Ascending aorta (tissue), 2 donors: Measurements from ENCODE around the gene RPL13. TPM values are rescaled to one million over a fixed set of nuclear protein-coding genes. Genes with fewer than 3 reads are reported as not detected.

Experiments
- DNase-seq, 2 donors: peaks; one replicate each; pipeline ENCODE4 v3.0.0-alpha.2; 2019; ENCODE audit warnings: low spot score in 2 of 2
- H3K27ac ChIP-seq, 2 donors: fragments of 200-600 bp; sonication (generic); one replicate each; pipeline ENCODE4 v1.5.1; 2016 to 2017; ENCODE audit warnings: mild to moderate bottlenecking in 1 of 2
- H3K27me3 ChIP-seq: fragments of 200-600 bp; sonication (generic); one replicate; pipeline ENCODE4 v1.5.1; 2017
- H3K36me3 ChIP-seq, 2 donors: fragments of 200-600 bp; sonication (generic); one replicate each; pipeline ENCODE4 v1.5.1; 2016
- H3K4me1 ChIP-seq, 2 donors: fragments of 200-600 bp; sonication (generic); one replicate each; pipeline ENCODE4 v1.5.1; 2016 to 2017; ENCODE audit warnings: mild to moderate bottlenecking in 1 of 2
- H3K4me3 ChIP-seq, 2 donors: fragments of 200-600 bp; sonication (generic); one replicate each; pipeline ENCODE4 v1.5.1; 2016 to 2017; ENCODE audit warnings: mild to moderate bottlenecking in 1 of 2
- H3K9me3 ChIP-seq, 2 donors: fragments of 200-600 bp; sonication (generic); one replicate each; pipeline ENCODE4 v1.5.1; 2016
- intact Hi-C: fragments of 100-400 bp; cut with DNase I; formaldehyde crosslinking; loops from one replicate; pipeline ENCODE4 v1.15.1; 2023
- total RNA-seq: library from RNA; depleted of rRNA; stranded (reverse); fragments of >200 nt; gene quantifications from one replicate; pipeline ENCODE4 v1.1.0, GENCODE V29; 2016
- TF ChIP-seq, protein P1 (sequence below), 3 experiments: fragments of 200-600 bp in 2 of 3; fragments of 450-650 bp in 1 of 3; sonication (generic) in 2 of 3; IDR thresholded peaks; one replicate each; pipeline ENCODE4 v1.5.1; 2016 to 2019; ENCODE audit warnings: antibody characterized with exemption in 3 of 3, mild to moderate bottlenecking in 1 of 3, moderate library complexity in 1 of 3

Gene RPL13
- total RNA-seq, 1 donor from 2014 or later: 8,360 TPM

DNA sequence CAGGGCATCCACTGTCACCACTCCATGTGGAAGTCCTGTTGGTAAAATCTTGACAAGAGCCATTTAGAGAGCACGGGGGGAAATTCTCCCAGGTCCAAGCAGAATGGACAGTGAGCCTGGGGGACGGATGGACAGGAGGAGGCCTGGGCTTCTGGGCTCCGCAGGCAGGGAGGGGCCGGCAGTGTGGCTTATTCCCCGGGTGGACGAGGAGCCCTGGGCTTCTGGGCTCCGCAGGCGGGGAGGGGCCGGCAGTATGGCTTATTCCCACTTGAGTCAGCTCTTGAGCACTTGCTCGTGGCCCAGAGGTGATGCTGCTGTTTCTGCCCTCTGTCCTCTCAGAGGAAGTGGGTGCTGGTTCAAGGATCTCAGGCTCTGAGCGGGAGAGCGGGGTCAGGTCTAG lies 22.2 kb upstream of the RPL13 start:
- Histone ChIP-seq H3K4me3 (no peak overlapping the region), H3K27ac (no peak overlapping the region), H3K27me3 (no peaks in the 10 kb centered on the region), H3K9me3 (no peaks in the 10 kb centered on the region), H3K36me3 (peaks cover 52 to 70% of the 10 kb centered on the region in 2 donors), H3K4me1 (no peaks in the 10 kb centered on the region)
- intact Hi-C loops: no loop called here
- TF ChIP-seq, protein P1, sequence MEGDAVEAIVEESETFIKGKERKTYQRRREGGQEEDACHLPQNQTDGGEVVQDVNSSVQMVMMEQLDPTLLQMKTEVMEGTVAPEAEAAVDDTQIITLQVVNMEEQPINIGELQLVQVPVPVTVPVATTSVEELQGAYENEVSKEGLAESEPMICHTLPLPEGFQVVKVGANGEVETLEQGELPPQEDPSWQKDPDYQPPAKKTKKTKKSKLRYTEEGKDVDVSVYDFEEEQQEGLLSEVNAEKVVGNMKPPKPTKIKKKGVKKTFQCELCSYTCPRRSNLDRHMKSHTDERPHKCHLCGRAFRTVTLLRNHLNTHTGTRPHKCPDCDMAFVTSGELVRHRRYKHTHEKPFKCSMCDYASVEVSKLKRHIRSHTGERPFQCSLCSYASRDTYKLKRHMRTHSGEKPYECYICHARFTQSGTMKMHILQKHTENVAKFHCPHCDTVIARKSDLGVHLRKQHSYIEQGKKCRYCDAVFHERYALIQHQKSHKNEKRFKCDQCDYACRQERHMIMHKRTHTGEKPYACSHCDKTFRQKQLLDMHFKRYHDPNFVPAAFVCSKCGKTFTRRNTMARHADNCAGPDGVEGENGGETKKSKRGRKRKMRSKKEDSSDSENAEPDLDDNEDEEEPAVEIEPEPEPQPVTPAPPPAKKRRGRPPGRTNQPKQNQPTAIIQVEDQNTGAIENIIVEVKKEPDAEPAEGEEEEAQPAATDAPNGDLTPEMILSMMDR (IDR thresholded peaks at IDR 0.05): no peak
- DNase-seq: no peak

DNA sequence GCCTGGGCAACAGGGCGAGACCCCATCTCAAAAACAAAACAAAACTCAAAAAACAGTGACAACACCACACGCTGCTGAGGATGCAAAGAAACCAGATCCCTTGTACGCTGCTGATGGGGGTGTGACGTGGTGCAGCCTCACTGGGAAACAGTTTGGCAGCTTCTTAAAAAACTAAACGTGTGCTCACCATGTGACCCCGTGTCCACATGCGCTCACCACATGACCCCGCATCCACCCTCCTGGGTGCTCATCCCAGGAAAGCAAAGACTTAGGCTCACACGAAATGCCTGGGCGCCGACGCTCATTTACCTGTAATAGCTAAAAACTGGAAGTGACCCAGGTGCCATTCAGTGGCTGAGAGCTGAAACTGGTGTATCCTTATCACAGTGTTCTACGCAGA lies 19.9 kb upstream of the RPL13 start:
- DNase-seq: no peak
- H3K9me3 ChIP-seq: no peaks in the 10 kb centered on the region
- no peak overlapping the region for H3K27ac ChIP-seq
- TF ChIP-seq, protein P1 (IDR thresholded peaks at IDR 0.05): no peak
- H3K36me3 ChIP-seq: peaks cover 51 to 66% of the 10 kb centered on the region in 2 donors
- H3K4me3 ChIP-seq: no peak overlapping the region
- no peaks in the 10 kb centered on the region for H3K4me1 ChIP-seq
- intact Hi-C loops: no loop called here
- H3K27me3 ChIP-seq: no peaks in the 10 kb centered on the region

DNA sequence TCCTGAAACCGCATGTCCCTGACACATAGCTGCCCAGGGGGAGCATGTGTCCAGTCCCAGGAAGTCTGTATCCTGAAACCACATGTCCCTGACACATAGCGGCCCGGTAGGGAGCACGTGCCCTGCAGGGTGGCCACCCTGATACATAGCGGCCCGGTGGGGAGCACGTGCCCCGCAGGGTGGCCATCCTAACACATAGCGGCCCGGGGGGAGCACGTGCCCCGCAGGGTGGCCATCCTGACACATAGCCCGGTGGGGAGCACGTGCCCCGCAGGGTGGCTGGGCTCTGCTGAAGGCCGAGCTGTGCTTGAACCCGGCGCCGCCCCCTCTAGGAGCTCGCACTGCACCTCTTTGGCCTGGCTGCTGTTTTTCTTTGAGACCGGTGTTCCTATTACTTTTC lies 18.7 kb upstream of the RPL13 start:
- Histone ChIP-seq H3K4me3 (no peak overlapping the region), H3K9me3 (no peaks in the 10 kb centered on the region), H3K4me1 (no peaks in the 10 kb centered on the region), H3K36me3 (peaks cover 57 to 74% of the 10 kb centered on the region in 2 donors), H3K27ac (no peak overlapping the region), H3K27me3 (no peaks in the 10 kb centered on the region)
- intact Hi-C loops: no loop called here
- TF ChIP-seq, protein P1 (IDR thresholded peaks at IDR 0.05): no peak
- DNase-seq: no peak

DNA sequence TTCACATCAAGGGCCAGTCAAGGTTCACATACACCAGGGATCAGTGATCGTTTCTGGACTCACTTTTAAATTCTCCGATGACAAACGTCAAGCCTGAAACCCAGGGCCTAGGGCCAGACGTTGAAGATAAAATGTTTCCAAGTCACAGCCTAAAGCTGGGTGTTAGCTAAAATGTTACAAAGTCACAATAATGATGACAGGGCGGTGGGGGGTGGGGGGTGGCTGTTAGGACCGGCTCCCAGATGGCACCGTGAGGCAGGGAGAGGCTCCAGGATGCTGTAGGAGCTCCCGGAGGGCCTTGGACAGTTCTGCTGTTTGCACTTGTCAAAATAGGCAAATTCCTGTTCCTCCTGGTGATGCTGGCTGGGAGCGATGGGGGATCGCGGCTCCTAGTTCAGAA lies 16.4 kb upstream of the RPL13 start:
- H3K4me3 ChIP-seq: no peak overlapping the region
- DNase-seq: no peak
- H3K9me3 ChIP-seq: no peaks in the 10 kb centered on the region
- no peaks in the 10 kb centered on the region for H3K4me1 ChIP-seq
- H3K27me3 ChIP-seq: no peaks in the 10 kb centered on the region
- H3K27ac ChIP-seq: no peak overlapping the region
- TF ChIP-seq, protein P1 (IDR thresholded peaks at IDR 0.05): no peak
- H3K36me3 ChIP-seq: peaks cover 56 to 77% of the 10 kb centered on the region in 2 donors
- intact Hi-C loops: no loop called here

DNA sequence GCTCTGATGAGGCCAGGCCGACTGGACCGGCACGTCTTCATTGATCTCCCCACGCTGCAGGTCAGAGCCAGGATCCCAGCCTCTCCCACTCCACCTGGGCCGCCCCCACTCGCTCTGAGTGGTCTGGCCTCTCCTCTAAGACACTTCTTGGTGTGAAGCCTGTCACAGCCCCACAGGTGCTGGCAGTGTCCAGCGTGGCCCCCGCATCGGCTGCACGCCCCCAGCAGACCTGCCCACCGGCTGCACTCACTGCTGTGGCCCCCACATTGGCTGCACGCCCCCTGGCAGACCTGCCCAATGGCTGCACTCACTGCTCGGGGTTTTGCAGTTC lies 15.8 kb upstream of the RPL13 start:
- peaks cover 59 to 77% of the 10 kb centered on the region in 2 donors for H3K36me3 ChIP-seq
- intact Hi-C loops: no loop called here
- H3K4me3 ChIP-seq: no peak overlapping the region
- no peaks in the 10 kb centered on the region for H3K27me3 ChIP-seq
- TF ChIP-seq, protein P1 (IDR thresholded peaks at IDR 0.05): no peak
- H3K9me3 ChIP-seq: no peaks in the 10 kb centered on the region
- no peak for DNase-seq
- no peaks in the 10 kb centered on the region for H3K4me1 ChIP-seq
- H3K27ac ChIP-seq: no peak overlapping the region
